K562 (cell line): ENCODE data around the gene URM1. TPM values are rescaled to one million over a fixed set of nuclear protein-coding genes. Genes with fewer than 3 reads are reported as not detected.

Source experiments
- BACH1 ChIP-seq: fragments of 200-800 bp; sonication (Bioruptor generic); IDR thresholded peaks from 2 replicates; pipeline ENCODE4 v1.6.1; 2016; ENCODE audit warnings: missing genetic modification characterization, missing compliant biosample characterization
- CBX2 ChIP-seq: fragments of 200-600 bp; sonication (generic); IDR thresholded peaks from one replicate; pipeline ENCODE4 v1.6.1; 2012; ENCODE audit warnings: mild to moderate bottlenecking, low read length, inconsistent platforms; ENCODE audit not compliant: insufficient read depth, poor library complexity, severe bottlenecking
- ELF1 ChIP-seq: fragments of 200-800 bp; sonication (Bioruptor generic); IDR thresholded peaks from 2 replicates; pipeline ENCODE4 v1.6.1; 2016; ENCODE audit warnings: missing genetic modification characterization, missing compliant biosample characterization
- HCFC1 ChIP-seq: IDR thresholded peaks from 2 replicates; pipeline ENCODE4 v1.6.1; 2012; ENCODE audit warnings: low read depth, low read length, improper control_type of control experiment
- IFI16 ChIP-seq: fragments of 250-450 bp; sonication (Bioruptor Pico); IDR thresholded peaks from 2 replicates; pipeline ENCODE4 v2.1.2; 2022; ENCODE audit warnings: mild to moderate bottlenecking, inconsistent platforms
- IRF1 ChIP-seq: sonication (generic); formaldehyde crosslinking; IDR thresholded peaks from 2 replicates; pipeline ENCODE4 v1.8.0; 2022; ENCODE audit warnings: missing genetic modification reagents, mild to moderate bottlenecking, borderline replicate concordance
- JUN ChIP-seq, 2 experiments: sonication (generic) in 1 of 2; formaldehyde crosslinking in 1 of 2; IDR thresholded peaks; 2 replicates each; pipeline versions ENCODE4 v1.6.1 to v1.8.0; 2012 to 2022; ENCODE audit warnings: borderline replicate concordance in 2 of 2, mild to moderate bottlenecking in 2 of 2, improper control_type of control experiment in 1 of 2, low read depth in 1 of 2, low read length in 1 of 2, missing genetic modification reagents in 1 of 2
- KDM4B ChIP-seq, 2 experiments: fragments of 450-650 bp in 1 of 2; sonication (generic) in 1 of 2; IDR thresholded peaks; 2 replicates each; pipeline ENCODE4 v1.6.1; 2016 to 2017; ENCODE audit warnings: borderline replicate concordance in 2 of 2, antibody characterized with exemption in 1 of 2, low read depth in 1 of 2, mild to moderate bottlenecking in 1 of 2
- MAFK ChIP-seq: IDR thresholded peaks from 2 replicates; pipeline ENCODE4 v1.6.1; 2011; ENCODE audit warnings: low read length, improper control_type of control experiment
- NR4A1 ChIP-seq, 2 experiments: fragments of 250-450 bp in 1 of 2; fragments of 450-650 bp in 1 of 2; sonication (Bioruptor Pico) in 1 of 2; IDR thresholded peaks; 2 replicates each; pipeline versions ENCODE4 v1.4.0 to v1.6.1; 2016 to 2020; ENCODE audit warnings: mild to moderate bottlenecking in 2 of 2, missing compliant biosample characterization in 1 of 2, missing genetic modification characterization in 1 of 2, moderate library complexity in 1 of 2
- PCBP2 ChIP-seq: fragments of 200-400 bp; formaldehyde crosslinking; IDR thresholded peaks from 2 replicates; pipeline ENCODE4 v1.6.1; 2018; ENCODE audit warnings: low read length, low read depth, mild to moderate bottlenecking, moderate library complexity; ENCODE audit not compliant: poor library complexity, severe bottlenecking
- RBBP5 ChIP-seq: fragments of 200-600 bp; sonication (generic); IDR thresholded peaks from 2 replicates; pipeline ENCODE4 v1.6.1; 2012; ENCODE audit warnings: borderline replicate concordance, mild to moderate bottlenecking, low read length, control low read depth, inconsistent platforms; ENCODE audit not compliant: insufficient read depth, poor library complexity, severe bottlenecking
- ZNF408 ChIP-seq: fragments of 250-450 bp; sonication (Bioruptor Pico); IDR thresholded peaks from 2 replicates; pipeline ENCODE4 v1.4.0; 2020; ENCODE audit warnings: low read depth, mild to moderate bottlenecking, moderate library complexity
- ZNF583 ChIP-seq: fragments of 250-450 bp; sonication (Bioruptor Pico); IDR thresholded peaks from 2 replicates; pipeline ENCODE4 v1.4.0; 2020
- polyA plus RNA-seq, 8 experiments: library from polyadenylated mRNA; depleted of rRNA in 4 of 8; stranded (reverse) in 5 of 8; unstranded in 3 of 8; fragments of >200 nt; fragmentation: Nextera tagmentation in 2 of 8; fragmentation: Illumina TruSeq in 1 of 8; extraction: Ambion mirVana in 2 of 8; extraction: Trizol in 1 of 8; gene quantifications; 2 replicates each; pipeline versions ENCODE4 v1.2.1 to v1.2.3, GENCODE V29; 2011 to 2014; ENCODE audit warnings: inconsistent platforms in 1 of 8, missing spikeins in 1 of 8
- total RNA-seq, 7 experiments: library from RNA; depleted of rRNA in 6 of 7; stranded (reverse); fragments of >200 nt in 6 of 7; fragmentation: Illumina TruSeq in 2 of 7; extraction: Trizol in 2 of 7; gene quantifications; 2 replicates each; pipeline versions ENCODE4 v1.2.1 to v1.2.3, GENCODE V29; 2011 to 2021; ENCODE audit warnings: low replicate concordance in 1 of 7
- TF ChIP-seq, protein P1 (sequence below): sonication (generic); formaldehyde crosslinking; IDR thresholded peaks from 2 replicates; pipeline ENCODE4 v1.8.0; 2023; ENCODE audit warnings: missing genetic modification reagents, mild to moderate bottlenecking, borderline replicate concordance
- TF ChIP-seq, protein P2 (sequence below): fragments of 250-450 bp; sonication (Bioruptor Pico); IDR thresholded peaks from 2 replicates; pipeline ENCODE4 v1.5.0; 2022; ENCODE audit warnings: mild to moderate bottlenecking

URM1 gene
- total and polyA plus RNA-seq, 9 of the 15 experiments (the other 6 are each of a cell fraction or from before 2014, with no cell fraction given): 10.1 to 88.9 (median 53.3) TPM

DNA sequence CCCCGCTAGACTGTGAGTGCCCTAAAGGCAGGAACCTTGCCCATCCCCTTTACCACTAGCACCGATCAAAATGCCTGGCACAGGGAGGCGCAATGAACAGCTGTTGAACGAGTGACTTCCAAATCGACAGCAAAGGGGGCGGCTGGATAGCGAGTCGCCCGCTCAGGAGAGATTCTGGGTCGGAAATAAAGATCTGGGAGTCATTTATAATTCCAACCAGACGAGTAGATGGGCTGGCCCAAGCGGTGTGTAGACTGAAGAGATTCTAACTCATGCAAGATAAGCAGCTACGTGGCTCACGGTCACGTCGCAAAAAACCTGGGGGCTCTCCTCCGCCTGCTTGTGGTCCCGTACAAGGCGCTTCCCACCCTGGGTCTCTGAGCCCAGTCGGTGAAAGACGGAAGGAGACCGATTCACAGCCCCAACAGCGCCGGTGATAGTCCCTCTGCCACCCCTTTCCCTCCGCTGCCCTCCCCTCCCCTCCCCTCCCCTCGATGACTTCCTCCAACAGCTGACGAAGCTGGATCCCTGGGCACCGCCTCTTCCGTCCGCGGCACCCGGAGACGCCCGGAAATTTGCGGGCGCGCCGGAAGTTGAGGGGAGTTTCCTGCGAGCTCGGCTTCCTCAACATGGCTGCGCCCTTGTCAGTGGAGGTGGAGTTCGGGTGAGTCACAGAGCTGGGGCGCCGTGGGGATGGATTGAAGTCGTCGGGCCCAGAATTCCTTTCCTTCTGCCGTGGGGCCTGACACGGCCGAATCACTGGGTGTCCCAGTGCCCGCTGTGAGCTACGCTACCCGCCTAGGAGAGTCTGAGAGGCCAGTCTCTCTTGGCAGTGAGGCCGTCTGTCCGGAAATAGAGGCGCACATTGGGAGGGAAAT lies at the start of gene URM1 (continued):
- TF ChIP-seq, protein P1, sequence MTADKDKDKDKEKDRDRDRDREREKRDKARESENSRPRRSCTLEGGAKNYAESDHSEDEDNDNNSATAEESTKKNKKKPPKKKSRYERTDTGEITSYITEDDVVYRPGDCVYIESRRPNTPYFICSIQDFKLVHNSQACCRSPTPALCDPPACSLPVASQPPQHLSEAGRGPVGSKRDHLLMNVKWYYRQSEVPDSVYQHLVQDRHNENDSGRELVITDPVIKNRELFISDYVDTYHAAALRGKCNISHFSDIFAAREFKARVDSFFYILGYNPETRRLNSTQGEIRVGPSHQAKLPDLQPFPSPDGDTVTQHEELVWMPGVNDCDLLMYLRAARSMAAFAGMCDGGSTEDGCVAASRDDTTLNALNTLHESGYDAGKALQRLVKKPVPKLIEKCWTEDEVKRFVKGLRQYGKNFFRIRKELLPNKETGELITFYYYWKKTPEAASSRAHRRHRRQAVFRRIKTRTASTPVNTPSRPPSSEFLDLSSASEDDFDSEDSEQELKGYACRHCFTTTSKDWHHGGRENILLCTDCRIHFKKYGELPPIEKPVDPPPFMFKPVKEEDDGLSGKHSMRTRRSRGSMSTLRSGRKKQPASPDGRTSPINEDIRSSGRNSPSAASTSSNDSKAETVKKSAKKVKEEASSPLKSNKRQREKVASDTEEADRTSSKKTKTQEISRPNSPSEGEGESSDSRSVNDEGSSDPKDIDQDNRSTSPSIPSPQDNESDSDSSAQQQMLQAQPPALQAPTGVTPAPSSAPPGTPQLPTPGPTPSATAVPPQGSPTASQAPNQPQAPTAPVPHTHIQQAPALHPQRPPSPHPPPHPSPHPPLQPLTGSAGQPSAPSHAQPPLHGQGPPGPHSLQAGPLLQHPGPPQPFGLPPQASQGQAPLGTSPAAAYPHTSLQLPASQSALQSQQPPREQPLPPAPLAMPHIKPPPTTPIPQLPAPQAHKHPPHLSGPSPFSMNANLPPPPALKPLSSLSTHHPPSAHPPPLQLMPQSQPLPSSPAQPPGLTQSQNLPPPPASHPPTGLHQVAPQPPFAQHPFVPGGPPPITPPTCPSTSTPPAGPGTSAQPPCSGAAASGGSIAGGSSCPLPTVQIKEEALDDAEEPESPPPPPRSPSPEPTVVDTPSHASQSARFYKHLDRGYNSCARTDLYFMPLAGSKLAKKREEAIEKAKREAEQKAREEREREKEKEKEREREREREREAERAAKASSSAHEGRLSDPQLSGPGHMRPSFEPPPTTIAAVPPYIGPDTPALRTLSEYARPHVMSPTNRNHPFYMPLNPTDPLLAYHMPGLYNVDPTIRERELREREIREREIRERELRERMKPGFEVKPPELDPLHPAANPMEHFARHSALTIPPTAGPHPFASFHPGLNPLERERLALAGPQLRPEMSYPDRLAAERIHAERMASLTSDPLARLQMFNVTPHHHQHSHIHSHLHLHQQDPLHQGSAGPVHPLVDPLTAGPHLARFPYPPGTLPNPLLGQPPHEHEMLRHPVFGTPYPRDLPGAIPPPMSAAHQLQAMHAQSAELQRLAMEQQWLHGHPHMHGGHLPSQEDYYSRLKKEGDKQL (CRISPR knock-in tag): no peak
- TF ChIP-seq KDM4B (IDR thresholded peaks at IDR 0.05; ENCODE audit: borderline replicate concordance in 2 of 2, low read depth in 1 of 2) (no peak), MAFK (no peak), IRF1 (CRISPR knock-in tag) (no peak), HCFC1 (peak; percentile 70), CBX2 (no peak), IFI16 (CRISPR knock-in tag) (no peak), ZNF408 (CRISPR knock-in tag) (no peak), JUN (IDR thresholded peaks at IDR 0.05; ENCODE audit: borderline replicate concordance, low read depth, low read length) (peak; percentile 40; the same call in 1 of the 2 replicates), JUN (CRISPR knock-in tag; IDR thresholded peaks at IDR 0.05; ENCODE audit: borderline replicate concordance) (no peak), PCBP2 (no peak), RBBP5 (peak; percentile 73), ELF1 (peak; percentile 67), BACH1 (no peak), ZNF583 (CRISPR knock-in tag) (no peak), NR4A1 (CRISPR knock-in tag; IDR thresholded peaks at IDR 0.05) (no peak), NR4A1 (tag; IDR thresholded peaks at IDR 0.05) (no peak)
- TF ChIP-seq, protein P2, sequence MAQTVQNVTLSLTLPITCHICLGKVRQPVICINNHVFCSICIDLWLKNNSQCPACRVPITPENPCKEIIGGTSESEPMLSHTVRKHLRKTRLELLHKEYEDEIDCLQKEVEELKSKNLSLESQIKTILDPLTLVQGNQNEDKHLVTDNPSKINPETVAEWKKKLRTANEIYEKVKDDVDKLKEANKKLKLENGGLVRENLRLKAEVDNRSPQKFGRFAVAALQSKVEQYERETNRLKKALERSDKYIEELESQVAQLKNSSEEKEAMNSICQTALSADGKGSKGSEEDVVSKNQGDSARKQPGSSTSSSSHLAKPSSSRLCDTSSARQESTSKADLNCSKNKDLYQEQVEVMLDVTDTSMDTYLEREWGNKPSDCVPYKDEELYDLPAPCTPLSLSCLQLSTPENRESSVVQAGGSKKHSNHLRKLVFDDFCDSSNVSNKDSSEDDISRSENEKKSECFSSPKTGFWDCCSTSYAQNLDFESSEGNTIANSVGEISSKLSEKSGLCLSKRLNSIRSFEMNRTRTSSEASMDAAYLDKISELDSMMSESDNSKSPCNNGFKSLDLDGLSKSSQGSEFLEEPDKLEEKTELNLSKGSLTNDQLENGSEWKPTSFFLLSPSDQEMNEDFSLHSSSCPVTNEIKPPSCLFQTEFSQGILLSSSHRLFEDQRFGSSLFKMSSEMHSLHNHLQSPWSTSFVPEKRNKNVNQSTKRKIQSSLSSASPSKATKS (CRISPR knock-in tag): no peak
